ENCODE results near the gene LTBP2. TPM values are rescaled to one million over a fixed set of nuclear protein-coding genes. Genes with fewer than 3 reads are reported as not detected.

Gene LTBP2
- total RNA-seq, 1 donor from 2014 or later, result 1.3 TPM

- no peak overlapping the region for H3K4me3 Mint-ChIP-seq
- no peaks in the 10 kb centered on the region for H3K9me3 Mint-ChIP-seq
- H3K36me3 Mint-ChIP-seq (ENCODE audit: low read depth), result no peaks in the 10 kb centered on the region
- no peaks in the 10 kb centered on the region for H3K4me1 Mint-ChIP-seq
- TF ChIP-seq CTCF (conservative IDR thresholded peaks at IDR 0.05), result no peak
- no peaks in the 10 kb centered on the region for H3K27me3 Mint-ChIP-seq (ENCODE audit: low read depth)
- H3K27ac Mint-ChIP-seq (ENCODE audit: unreplicated experiment), result peak overlapping the region; percentile 62
- DNase-seq (ENCODE audit: low read depth, low spot score), result no peak
Observed at GRCh38 chr14:74599321-74599761, 12.7 kb downstream of the LTBP2 start.

GRCh38 chr14:74596741-74597450, 15.1 kb downstream of the LTBP2 start:
- Mint-ChIP-seq H3K36me3 (ENCODE audit: low read depth) (no peaks in the 10 kb centered on the region), H3K27ac (ENCODE audit: unreplicated experiment) (no peak overlapping the region), H3K27me3 (ENCODE audit: low read depth) (no peaks in the 10 kb centered on the region), H3K9me3 (no peaks in the 10 kb centered on the region), H3K4me3 (no peak overlapping the region), H3K4me1 (peaks cover 11% of the 10 kb centered on the region)
- TF ChIP-seq CTCF (conservative IDR thresholded peaks at IDR 0.05), result no peak
- DNase-seq (ENCODE audit: low read depth, low spot score), result no peak

- no peak for DNase-seq (ENCODE audit: low read depth, low spot score)
- no peak overlapping the region for H3K4me3 Mint-ChIP-seq
- H3K27ac Mint-ChIP-seq (ENCODE audit: unreplicated experiment), result no peak overlapping the region
- no peaks in the 10 kb centered on the region for H3K27me3 Mint-ChIP-seq (ENCODE audit: low read depth)
- peaks cover 15% of the 10 kb centered on the region for H3K4me1 Mint-ChIP-seq
- no peak for TF ChIP-seq CTCF (conservative IDR thresholded peaks at IDR 0.05)
- H3K9me3 Mint-ChIP-seq, result no peaks in the 10 kb centered on the region
- no peaks in the 10 kb centered on the region for H3K36me3 Mint-ChIP-seq (ENCODE audit: low read depth)
Observed at GRCh38 chr14:74595006-74595735, 16.9 kb downstream of the LTBP2 start.

GRCh38 chr14:74594606-74595005, 17.4 kb downstream of the LTBP2 start:
- Mint-ChIP-seq H3K27me3 (ENCODE audit: low read depth) (no peaks in the 10 kb centered on the region), H3K4me3 (no peak overlapping the region), H3K9me3 (no peaks in the 10 kb centered on the region), H3K36me3 (ENCODE audit: low read depth) (no peaks in the 10 kb centered on the region), H3K4me1 (peaks cover 19% of the 10 kb centered on the region), H3K27ac (ENCODE audit: unreplicated experiment) (peak overlapping the region; percentile 50)
- DNase-seq (ENCODE audit: low read depth, low spot score), result no peak
- no peak for TF ChIP-seq CTCF (conservative IDR thresholded peaks at IDR 0.05)

GRCh38 chr14:74594029-74594428, 18.0 kb downstream of the LTBP2 start:
- Mint-ChIP-seq H3K36me3 (ENCODE audit: low read depth) (no peaks in the 10 kb centered on the region), H3K27ac (ENCODE audit: unreplicated experiment) (no peak overlapping the region), H3K27me3 (ENCODE audit: low read depth) (no peaks in the 10 kb centered on the region), H3K4me1 (peaks cover 19% of the 10 kb centered on the region), H3K4me3 (no peak overlapping the region), H3K9me3 (no peaks in the 10 kb centered on the region)
- no peak for TF ChIP-seq CTCF (conservative IDR thresholded peaks at IDR 0.05)
- no peak for DNase-seq (ENCODE audit: low read depth, low spot score)
